Neural crest cell (in vitro differentiated cells): Measurements from ENCODE around the gene ATP2B1. TPM values are rescaled to one million over a fixed set of nuclear protein-coding genes. Genes with fewer than 3 reads are reported as not detected.
A peak's percentile ranks its signal among the peaks of the same experiment; 100 is the strongest.
"Not testable (repeated sequence)": the region's sequence is repeated elsewhere in the genome, so short reads cannot be mapped to it uniquely, and the experiment has no call there.

ENCODE experiments used
- DNase-seq: peaks from one replicate; pipeline ENCODE4 v3.0.0; 2021; ENCODE audit warnings: low read depth, mixed read lengths, low spot score
- H3K27ac Mint-ChIP-seq: one replicate; pipeline ENCODE4 v1.8.0; 2021; ENCODE audit warnings: mild to moderate bottlenecking, mixed read lengths; ENCODE audit not compliant: unreplicated experiment
- H3K27me3 Mint-ChIP-seq: 2 replicates; pipeline ENCODE4 v1.8.0; 2021; ENCODE audit warnings: low read depth, mild to moderate bottlenecking, mixed read lengths
- H3K36me3 Mint-ChIP-seq: 2 replicates; pipeline ENCODE4 v1.8.0; 2021; ENCODE audit warnings: low read depth, mild to moderate bottlenecking, mixed read lengths
- H3K4me1 Mint-ChIP-seq: 2 replicates; pipeline ENCODE4 v1.8.0; 2021; ENCODE audit warnings: mixed read lengths
- H3K4me3 Mint-ChIP-seq: one replicate; pipeline ENCODE4 v1.8.0; 2021; ENCODE audit warnings: mild to moderate bottlenecking, mixed read lengths
- H3K9me3 Mint-ChIP-seq: 2 replicates; pipeline ENCODE4 v1.8.0; 2021; ENCODE audit warnings: mixed read lengths
- long read RNA-seq: library from polyadenylated mRNA; unstranded; transcript quantifications from one replicate; pipeline ENCODE4 v2.0.0, GENCODE V29; 2020
- total RNA-seq: library from RNA; stranded (reverse); gene quantifications from 2 replicates; pipeline ENCODE4 v1.2.1, GENCODE V29; 2021
- TF ChIP-seq, protein P1 (sequence below): fragments of 200-600 bp; sonication (generic); conservative IDR thresholded peaks from 2 replicates; pipeline ENCODE4 v1.5.0; 2021; ENCODE audit warnings: antibody characterized with exemption, mild to moderate bottlenecking

Gene ATP2B1
- total RNA-seq: 50.8 and 54.1 TPM in 2 replicates
- long read RNA-seq, partial matches to known transcripts: 135 of 152 reads
- long read RNA-seq, other reads (novel, unspliced or antisense): 15 of 152 reads

DNA sequence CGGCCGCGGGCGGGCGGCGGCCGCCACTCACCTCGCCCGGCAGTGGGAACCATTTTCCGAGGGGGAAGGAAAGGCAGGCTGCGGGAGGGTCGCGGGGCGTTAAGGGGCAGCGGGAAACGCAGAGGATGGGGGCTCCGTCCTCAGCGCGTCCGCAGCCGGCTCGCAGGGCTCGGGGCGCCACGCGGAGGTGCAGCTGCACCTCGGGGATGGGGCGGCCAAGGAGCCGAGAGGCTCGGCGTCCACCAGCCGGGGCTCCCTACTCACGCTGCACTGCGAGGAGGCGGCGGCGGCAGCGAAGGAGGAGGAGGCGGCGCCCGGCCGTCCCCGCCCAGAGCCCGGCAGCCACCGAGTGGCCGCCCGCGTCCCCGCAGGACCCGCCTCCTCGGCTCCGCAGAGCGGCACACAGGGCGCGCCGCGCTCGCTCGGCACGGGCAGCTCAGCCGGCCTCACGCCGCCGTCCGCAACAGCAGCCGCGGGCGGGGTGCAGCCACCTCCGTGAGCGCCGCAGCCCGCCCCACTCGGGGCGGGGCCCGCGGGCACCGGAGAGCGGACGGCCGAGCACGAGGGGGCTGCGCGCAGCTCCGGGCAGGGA is at the start of gene ATP2B1:
Gene ATP2B1, minus strand, starts transcription at position 274 of the 592 bp plus-strand sequence. CDS start 52,952 bp downstream, outside the sequence.
- TF ChIP-seq, protein P1, sequence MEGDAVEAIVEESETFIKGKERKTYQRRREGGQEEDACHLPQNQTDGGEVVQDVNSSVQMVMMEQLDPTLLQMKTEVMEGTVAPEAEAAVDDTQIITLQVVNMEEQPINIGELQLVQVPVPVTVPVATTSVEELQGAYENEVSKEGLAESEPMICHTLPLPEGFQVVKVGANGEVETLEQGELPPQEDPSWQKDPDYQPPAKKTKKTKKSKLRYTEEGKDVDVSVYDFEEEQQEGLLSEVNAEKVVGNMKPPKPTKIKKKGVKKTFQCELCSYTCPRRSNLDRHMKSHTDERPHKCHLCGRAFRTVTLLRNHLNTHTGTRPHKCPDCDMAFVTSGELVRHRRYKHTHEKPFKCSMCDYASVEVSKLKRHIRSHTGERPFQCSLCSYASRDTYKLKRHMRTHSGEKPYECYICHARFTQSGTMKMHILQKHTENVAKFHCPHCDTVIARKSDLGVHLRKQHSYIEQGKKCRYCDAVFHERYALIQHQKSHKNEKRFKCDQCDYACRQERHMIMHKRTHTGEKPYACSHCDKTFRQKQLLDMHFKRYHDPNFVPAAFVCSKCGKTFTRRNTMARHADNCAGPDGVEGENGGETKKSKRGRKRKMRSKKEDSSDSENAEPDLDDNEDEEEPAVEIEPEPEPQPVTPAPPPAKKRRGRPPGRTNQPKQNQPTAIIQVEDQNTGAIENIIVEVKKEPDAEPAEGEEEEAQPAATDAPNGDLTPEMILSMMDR: no peak
- peak within 1 kb of the TSS; percentile 96 for H3K4me3 Mint-ChIP-seq
- H3K27ac Mint-ChIP-seq: peak within 1 kb of the TSS; percentile 62
- no peaks in the 10 kb centered on the region for H3K9me3 Mint-ChIP-seq
- peak; percentile 68 for DNase-seq
- peaks cover 34% of the 10 kb centered on the region for H3K27me3 Mint-ChIP-seq
- no peaks in the 10 kb centered on the region for H3K36me3 Mint-ChIP-seq
- H3K4me1 Mint-ChIP-seq: peaks cover 23% of the 10 kb centered on the region

DNA sequence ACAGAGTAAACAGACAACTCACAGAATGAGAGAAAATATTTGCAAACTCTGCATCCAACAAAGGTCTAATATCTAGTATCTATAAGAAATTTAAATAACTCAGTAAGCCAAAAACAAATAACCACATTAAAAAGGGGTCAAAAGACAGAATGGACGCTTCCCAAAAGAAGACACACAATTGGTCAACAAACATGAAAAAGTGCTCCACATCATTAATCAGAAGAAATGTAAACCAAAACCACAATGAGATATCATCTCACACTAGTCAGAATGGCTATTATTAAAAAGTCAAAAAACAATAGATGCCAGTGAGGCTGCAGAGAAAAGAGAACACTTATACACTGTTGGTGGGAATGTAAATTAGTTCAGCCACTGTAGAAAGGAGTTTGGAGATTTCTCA is 49.3 kb upstream of the ATP2B1 start:
- DNase-seq, H3K27me3 Mint-ChIP-seq, H3K27ac Mint-ChIP-seq, H3K9me3 Mint-ChIP-seq, H3K36me3 Mint-ChIP-seq, H3K4me3 Mint-ChIP-seq, H3K4me1 Mint-ChIP-seq: not testable (repeated sequence)

DNA sequence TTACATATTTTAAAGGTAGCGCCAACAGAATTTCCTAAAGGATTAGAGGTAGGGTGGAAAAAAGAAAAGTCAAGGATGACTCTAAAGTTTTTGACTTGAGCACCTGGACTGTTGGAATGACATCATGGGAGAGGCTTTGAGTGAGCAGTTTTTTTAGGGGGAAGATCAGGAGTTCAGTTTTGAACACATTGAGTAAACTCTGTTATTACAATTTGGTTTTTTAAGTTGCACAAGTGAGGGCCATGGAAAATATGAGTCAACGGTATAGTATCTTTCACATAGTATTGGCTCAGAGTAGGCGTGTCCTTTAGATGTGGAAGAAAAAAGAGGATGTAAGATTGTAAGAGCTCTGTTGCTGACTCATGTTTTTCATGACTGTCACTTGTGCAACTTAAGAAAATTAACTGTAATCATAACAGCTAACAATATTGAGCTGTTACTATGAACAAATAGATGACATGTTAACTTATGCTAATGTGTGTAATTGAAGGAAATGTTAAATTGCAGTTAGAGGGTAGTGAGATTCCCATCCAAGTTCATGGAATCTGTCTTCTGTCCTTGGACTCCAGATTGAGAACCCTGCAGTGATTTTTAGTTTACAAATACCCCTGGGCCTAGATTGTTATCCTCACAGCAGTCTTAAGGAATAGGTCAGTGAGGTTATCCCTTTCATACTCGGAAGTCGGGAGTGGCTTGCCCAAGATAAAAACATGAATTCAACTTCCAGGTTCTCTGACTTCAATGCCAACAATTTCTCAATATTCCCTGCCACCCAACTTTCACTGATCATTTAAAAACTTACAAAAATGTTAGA is 48.2 kb upstream of the ATP2B1 start:
- Mint-ChIP-seq H3K27ac (no peak overlapping the region), H3K9me3 (peaks cover 8% of the 10 kb centered on the region), H3K27me3 (no peaks in the 10 kb centered on the region)

DNA sequence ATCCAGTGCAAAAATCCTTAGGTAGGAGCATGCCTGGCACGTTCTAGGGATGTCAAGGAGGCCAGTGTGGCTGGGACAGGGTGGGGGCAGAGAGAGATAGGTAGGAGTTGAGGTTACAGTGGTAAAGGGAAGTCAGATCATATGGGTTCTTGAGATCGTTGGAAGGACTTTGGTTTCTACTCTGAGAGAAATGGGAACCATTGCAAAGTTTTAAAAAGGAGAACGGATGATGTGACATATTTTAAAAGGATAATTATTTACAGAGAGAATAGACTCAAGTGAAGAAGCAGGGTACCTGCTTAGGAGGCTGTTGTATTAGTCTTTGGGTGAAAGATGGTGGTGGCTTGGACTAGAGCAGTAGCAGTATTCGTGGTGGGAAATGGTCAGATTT is 47.6 kb upstream of the ATP2B1 start:
- H3K4me1 Mint-ChIP-seq: no peaks in the 10 kb centered on the region
- no peak overlapping the region for H3K27ac Mint-ChIP-seq
- no peak overlapping the region for H3K4me3 Mint-ChIP-seq

More for the DNA sequence above, 48.2 kb upstream of the ATP2B1 start:
- Mint-ChIP-seq H3K4me1 (no peaks in the 10 kb centered on the region), H3K36me3 (no peaks in the 10 kb centered on the region), H3K4me3 (no peak overlapping the region)
- TF ChIP-seq, protein P1: no peak
- DNase-seq: no peak

DNA sequence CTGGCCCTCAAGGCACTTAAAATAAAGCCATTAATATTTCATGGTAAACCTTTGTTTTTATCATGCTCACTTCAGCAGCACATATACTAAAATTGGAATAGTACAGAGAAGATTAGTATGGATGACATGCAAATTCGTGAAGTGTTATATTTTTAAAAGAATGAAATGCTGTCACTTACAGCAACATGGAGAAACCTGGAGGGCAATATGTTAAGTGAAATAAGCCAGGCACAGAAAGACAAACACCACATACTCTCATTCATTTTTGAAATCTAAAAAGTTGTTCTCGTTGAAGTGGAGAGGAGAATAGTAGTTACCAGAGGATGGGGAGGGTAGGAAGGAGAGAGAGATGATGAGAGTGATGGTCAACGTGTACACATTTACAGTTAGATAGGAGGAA is 45.4 kb upstream of the ATP2B1 start:
- Mint-ChIP-seq H3K9me3 (peaks cover 10% of the 10 kb centered on the region), H3K4me1 (no peaks in the 10 kb centered on the region), H3K27me3 (no peaks in the 10 kb centered on the region), H3K36me3 (no peaks in the 10 kb centered on the region), H3K4me3 (no peak overlapping the region), H3K27ac (no peak overlapping the region)
- no peak for DNase-seq
- TF ChIP-seq, protein P1: no peak

More for the DNA sequence above, 47.6 kb upstream of the ATP2B1 start:
- TF ChIP-seq, protein P1: no peak
- DNase-seq: no peak
- Mint-ChIP-seq H3K9me3 (peaks cover 8% of the 10 kb centered on the region), H3K36me3 (no peaks in the 10 kb centered on the region), H3K27me3 (no peaks in the 10 kb centered on the region)

DNA sequence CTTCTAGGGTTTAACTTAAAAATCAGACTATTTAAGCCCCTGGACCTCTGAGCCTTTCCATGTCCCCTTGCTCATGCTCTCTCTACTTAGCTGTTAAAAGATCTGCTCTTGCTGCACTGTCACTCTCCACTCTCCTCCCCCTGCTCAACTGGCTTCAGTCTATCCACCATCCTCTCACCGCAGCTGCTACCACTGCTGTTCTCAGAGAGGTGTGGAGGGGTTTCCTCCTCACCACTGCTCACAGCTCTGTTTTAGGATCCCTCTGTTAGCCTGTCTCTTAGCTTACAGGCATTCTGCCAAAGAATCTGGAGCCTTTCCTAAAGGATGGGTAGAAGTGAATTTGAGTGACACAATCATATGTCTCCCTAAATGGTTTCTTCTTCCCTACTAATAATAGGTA is 43.7 kb upstream of the ATP2B1 start:
- no peaks in the 10 kb centered on the region for H3K27me3 Mint-ChIP-seq
- H3K4me3 Mint-ChIP-seq: no peak overlapping the region
- TF ChIP-seq, protein P1: no peak
- no peaks in the 10 kb centered on the region for H3K36me3 Mint-ChIP-seq
- H3K4me1 Mint-ChIP-seq: no peaks in the 10 kb centered on the region
- peak overlapping the region; percentile 59 for H3K27ac Mint-ChIP-seq
- peaks cover 10% of the 10 kb centered on the region for H3K9me3 Mint-ChIP-seq
- DNase-seq: no peak
